HG02588 (cell line): ENCODE data around the gene ASAH2.
"Not testable (repeated sequence)": the region's sequence is repeated elsewhere in the genome, so short reads cannot be mapped to it uniquely, and the experiment has no call there.

Source experiments
- ATAC-seq: cut with Tn5 transposase; IDR thresholded peaks from one replicate; pipeline ENCODE4 v1.9.1; 2021; ENCODE audit warnings: mild to moderate bottlenecking, moderate library complexity; ENCODE audit not compliant: unreplicated experiment

ASAH2 gene

GRCh38 chr10:50251394-50251793, at the start of gene ASAH2:
ASAH2 (minus strand) TSS chr10:50251516; CDS start chr10:50248610, 2,906 bp downstream.
- no peak for ATAC-seq

GRCh38 chr10:50299948-50300669, 48.8 kb upstream of the ASAH2 start:
- ATAC-seq, result no peak

DNA sequence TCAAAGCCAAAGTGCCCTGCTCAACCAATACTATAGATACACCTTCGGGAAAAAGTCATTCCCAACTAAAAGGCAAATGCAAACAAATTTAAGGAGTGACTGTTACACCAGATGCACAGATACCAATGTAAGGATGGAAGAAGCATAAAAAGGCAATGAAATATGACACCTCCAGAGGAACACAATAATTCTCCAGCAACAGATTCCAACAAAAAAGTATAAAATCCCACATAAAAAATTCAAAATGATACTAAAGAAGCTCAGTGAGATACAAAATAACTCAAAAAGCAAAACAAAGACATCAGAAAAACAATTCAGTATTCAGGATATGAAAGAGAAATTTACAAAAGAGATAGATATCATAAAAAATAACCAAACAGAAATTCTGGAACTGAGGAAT, 44.1 kb upstream of the ASAH2 start:
- ATAC-seq, result no peak

GRCh38 chr10:50294582-50294981, 43.3 kb upstream of the ASAH2 start:
- no peak for ATAC-seq

DNA sequence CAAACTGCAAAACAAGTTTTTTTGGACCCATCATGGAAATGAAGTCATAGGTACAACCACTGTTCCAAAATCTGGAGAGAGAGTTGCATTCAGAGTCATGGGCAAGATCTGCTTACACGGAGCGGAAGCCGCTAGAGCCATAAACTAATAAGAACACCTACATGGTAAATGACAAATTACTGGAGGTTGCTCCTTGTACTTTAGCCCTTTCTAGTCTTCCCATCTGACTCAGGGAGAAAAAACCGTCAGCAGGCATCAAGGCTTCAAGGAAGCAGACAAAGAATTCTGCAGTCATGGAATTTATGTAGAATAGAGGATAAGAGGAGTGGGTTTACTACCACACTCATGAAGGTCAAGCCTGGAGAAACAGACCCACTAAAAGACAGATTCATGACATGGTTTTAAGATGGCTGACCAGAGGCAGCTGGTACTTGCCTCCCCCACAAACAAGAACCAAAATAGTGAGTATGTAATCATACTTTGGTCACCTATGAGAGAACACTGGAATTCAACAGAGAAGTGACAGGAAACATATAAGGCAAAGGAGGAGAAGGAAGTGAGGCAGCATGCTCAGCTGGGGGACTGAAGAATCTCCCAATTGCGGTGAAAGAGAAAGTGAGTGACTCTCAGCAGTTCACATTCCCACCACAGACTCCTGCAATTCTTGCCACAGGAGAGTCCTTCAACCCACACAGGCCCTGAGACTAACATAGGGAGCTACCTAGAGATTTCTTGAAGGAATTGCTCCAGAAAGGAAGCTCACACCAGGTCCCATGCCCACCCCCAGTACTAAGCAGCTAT, 42.4 kb upstream of the ASAH2 start:
- ATAC-seq, result no peak

- no peak for ATAC-seq
Observed at GRCh38 chr10:50291261-50291850, 40.0 kb upstream of the ASAH2 start.

- no peak for ATAC-seq
Observed at GRCh38 chr10:50289196-50289595, 37.9 kb upstream of the ASAH2 start.

- no peak for ATAC-seq
Observed at GRCh38 chr10:50286996-50287803, 35.9 kb upstream of the ASAH2 start.

GRCh38 chr10:50286517-50286916, 35.2 kb upstream of the ASAH2 start:
- ATAC-seq, result no peak

DNA sequence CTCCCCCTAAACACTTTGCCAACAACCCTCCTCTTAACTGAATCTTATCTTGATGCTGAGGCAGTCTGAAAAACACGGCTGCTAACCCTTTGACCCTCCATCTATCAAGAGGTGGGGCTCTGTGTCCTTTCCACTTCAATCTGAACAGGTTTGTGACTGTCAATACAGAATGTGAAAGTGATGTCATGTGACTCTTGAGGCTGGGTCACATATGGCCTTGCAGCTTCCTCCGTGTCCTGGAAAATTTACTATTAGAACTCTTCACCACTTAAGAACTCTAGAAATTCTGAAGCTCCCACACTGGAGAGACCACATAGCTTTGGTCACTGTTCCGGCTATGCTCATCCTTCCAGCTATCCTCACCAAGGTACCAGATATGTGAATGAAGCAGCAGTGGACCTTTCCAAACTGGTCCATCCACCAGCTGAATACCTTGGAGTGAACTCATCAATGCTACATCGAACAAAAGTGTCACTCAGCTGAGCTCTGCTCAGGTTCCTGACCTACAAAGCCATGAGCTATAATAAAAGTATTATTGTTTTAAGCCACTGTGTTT, 30.7 kb upstream of the ASAH2 start:
- ATAC-seq, result no peak

GRCh38 chr10:50281210-50281966, 30.1 kb upstream of the ASAH2 start:
- ATAC-seq, result no peak

DNA sequence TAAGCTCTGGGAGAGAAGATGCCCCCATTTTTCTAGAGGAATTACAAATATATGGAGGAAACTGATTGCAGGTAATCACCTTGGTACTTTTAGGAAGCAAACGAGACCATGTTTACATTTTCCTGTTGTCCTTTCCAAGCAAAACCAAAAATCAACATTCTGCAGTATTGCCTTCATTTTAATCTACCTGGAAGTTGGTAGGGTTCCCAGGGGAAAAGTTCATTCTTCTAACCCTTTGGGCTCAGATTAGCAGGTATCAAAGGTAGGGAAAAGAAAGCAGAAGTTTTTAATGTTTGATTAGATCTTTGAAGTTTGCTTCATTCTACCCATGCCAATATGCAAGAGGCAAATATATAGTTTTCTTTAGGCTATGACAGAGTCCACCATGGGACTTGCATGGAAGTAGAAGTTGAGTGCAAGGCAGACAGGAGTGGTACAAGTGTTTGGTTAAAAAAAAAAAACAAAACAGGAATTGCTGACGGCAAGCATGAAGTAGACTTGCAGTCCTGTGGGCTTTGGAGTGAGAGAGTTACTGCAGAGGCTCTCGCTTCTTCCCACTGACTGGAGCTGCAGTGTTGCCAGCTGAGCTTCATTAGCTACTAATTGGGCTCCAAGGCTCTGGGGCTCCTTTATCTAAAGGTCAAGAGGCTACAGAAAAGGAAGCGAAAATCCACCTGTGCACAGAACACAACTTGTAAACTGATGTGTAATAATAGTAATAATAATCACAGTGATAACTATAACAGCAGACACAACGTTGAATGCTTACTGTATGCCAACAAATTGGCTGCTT, 28.9 kb upstream of the ASAH2 start:
- no peak for ATAC-seq

DNA sequence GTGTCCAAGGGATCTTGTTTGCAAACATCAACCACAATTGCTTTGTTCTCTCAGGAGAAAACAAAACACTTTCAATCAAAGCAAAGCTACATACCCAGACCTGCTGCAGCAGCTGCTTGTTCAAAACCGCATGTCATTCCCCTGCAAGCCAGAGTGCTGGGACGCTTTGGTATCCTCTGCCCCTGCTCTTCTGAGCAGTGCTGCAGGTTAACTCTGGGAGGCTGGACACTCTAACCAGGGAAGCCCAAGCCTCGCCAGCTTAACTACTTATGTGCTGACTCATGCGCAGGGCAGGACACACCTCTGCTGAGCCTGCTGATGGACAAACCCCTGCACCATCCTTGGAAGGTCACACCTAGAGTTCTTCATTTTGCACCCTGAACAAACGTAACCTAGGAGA, 28.2 kb upstream of the ASAH2 start:
- no peak for ATAC-seq

GRCh38 chr10:50275650-50276235, 24.4 kb upstream of the ASAH2 start:
- peak; percentile 57 for ATAC-seq

GRCh38 chr10:50272531-50272930, 21.2 kb upstream of the ASAH2 start:
- no peak for ATAC-seq

DNA sequence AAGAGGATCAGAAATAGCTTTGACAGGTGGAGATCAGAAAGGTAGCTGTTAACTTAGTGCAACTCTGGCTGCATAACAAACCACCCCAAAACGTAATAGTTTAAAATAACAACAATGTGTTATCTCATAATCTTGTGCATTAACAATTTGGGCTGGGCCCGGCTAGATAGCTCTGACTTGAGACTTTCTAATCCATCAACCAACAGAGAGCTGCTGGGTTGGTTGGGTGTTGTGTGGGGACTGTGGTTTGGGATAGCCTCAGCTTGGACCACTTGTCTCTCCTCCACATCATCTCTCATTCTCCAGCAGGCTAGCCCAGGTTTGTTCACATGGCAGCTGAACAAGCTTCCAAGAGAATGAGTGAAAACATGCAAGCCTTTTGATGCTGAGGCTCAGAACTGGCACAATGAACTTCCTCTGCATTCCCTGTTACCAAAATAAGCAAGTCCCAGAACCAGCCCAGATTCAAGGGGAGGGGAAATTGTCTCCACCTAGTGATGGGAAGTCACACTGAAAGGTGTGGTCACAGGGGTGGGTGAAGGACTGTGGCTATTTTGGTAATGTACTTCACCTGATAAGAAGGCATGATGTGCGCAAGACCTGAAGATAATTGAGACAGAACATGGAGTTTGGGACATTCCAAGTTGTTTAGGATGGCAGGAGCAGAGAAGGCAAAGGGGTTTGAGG, 20.4 kb upstream of the ASAH2 start:
- ATAC-seq, result no peak

DNA sequence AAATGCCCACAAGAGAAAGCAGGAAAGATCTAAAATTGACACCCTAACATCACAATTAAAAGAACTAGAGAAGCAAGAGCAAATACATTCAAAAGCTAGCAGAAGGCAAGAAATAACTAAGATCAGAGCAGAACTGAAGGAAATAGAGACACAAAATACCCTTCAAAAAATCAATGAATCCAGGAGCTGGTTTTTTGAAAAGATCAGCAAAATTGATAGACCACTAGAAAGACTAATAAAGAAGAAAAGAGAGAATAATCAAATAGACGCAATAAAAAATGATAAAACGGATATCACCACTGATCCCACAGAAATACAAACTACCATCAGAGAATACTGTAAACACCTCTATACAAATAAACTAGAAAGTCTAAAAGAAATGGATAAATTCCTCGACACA, 16.6 kb upstream of the ASAH2 start:
- ATAC-seq, result not testable (repeated sequence)

- ATAC-seq, result not testable (repeated sequence)
Observed at GRCh38 chr10:50262625-50263024, 11.3 kb upstream of the ASAH2 start.
